Peyer's patch (tissue), 4 donors: ENCODE data around the gene IGF1R.

ENCODE experiments used
- POLR2A ChIP-seq, 2 donors: fragments of 450-650 bp; IDR thresholded peaks; one replicate each; pipeline ENCODE4 v1.5.1; 2017; ENCODE audit warnings: antibody characterized with exemption in 2 of 2, mild to moderate bottlenecking in 2 of 2, moderate library complexity in 2 of 2
- TF ChIP-seq, protein P1 (sequence below), 6 experiments: fragments of 450-650 bp in 4 of 6; fragments of 200-600 bp in 2 of 6; sonication (generic) in 1 of 6; IDR thresholded peaks; one replicate each; pipeline ENCODE4 v1.5.1; 2017 to 2019; ENCODE audit warnings: antibody characterized with exemption in 6 of 6, mild to moderate bottlenecking in 3 of 6, moderate library complexity in 1 of 6

DNA sequence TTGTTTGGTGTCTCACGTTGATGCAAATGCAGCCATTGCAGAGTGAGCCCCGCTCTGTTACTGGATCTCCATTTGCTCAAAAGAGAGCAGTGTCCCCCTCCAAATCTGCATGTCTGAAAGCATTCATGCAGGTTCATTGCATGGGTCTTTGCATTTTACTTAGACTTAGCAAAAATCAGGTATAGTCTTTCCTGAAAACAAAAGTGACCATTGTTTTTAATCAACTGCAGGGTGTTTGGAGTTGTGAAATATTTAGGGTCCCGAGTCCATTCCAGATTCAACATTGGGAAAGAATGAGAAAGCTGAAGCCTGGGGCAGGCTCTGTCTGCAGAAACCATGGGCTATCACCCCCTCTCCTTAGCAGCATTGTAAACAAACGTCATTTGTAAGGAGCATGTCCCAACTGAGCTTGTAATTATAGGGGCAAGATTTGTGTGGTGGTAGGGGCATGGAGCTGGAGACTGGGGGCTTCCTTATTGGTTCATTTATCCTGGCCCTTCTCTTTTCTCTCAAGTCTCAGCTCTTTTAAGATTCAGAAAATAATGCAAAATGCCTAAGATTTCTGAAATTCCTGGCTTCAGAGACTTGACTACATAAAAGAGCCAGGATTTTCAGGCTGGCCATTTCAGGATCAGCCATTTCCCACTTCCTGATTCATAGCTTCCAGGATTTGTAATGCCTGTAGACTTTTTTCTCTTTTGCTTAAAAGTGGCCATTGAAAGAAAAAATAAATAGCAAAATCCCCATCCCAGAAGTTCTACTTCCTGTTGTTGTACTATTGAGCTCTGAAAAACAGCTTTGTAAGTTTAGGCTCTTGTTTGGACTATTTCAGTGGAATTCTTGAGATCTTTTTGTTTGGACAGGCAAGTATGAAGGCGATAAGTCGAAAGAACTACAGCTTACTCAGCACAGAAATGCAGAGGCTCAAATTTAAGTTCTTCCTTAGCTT is 23.0 kb downstream of the IGF1R start:
- TF ChIP-seq POLR2A (IDR thresholded peaks at IDR 0.05), result no peak
- TF ChIP-seq, protein P1, sequence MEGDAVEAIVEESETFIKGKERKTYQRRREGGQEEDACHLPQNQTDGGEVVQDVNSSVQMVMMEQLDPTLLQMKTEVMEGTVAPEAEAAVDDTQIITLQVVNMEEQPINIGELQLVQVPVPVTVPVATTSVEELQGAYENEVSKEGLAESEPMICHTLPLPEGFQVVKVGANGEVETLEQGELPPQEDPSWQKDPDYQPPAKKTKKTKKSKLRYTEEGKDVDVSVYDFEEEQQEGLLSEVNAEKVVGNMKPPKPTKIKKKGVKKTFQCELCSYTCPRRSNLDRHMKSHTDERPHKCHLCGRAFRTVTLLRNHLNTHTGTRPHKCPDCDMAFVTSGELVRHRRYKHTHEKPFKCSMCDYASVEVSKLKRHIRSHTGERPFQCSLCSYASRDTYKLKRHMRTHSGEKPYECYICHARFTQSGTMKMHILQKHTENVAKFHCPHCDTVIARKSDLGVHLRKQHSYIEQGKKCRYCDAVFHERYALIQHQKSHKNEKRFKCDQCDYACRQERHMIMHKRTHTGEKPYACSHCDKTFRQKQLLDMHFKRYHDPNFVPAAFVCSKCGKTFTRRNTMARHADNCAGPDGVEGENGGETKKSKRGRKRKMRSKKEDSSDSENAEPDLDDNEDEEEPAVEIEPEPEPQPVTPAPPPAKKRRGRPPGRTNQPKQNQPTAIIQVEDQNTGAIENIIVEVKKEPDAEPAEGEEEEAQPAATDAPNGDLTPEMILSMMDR (IDR thresholded peaks at IDR 0.05), result no peak
